ENCODE data around the gene PIP5K1C.

DNA sequence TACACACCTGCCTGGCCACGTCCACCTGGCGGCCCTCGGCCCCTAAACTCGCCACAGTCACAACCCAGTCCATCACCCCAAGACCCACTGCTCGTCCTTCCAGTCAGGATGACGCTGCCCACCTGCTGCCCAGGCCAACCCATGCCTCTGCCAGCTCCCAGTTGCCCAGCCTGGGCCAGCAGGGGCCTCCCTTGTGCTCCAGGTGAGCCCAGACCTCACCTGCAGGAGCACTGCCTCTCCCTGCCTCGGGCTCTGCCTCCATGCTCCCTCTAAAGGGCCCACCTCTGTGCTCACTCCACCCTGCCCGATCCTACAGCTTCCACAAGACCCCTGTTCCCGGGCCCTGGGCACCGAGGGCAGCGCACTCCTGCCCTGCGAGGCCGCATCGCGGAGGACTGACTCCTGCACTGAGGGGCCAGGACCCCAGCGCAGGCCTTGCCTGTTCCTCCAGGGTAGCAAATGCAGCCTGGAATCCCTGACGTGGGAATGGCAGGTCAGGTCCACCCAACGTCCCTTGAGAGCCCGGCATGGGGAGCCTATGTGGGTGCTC lies 65.7 kb downstream of the PIP5K1C start:
- TF ChIP-seq, protein P1, sequence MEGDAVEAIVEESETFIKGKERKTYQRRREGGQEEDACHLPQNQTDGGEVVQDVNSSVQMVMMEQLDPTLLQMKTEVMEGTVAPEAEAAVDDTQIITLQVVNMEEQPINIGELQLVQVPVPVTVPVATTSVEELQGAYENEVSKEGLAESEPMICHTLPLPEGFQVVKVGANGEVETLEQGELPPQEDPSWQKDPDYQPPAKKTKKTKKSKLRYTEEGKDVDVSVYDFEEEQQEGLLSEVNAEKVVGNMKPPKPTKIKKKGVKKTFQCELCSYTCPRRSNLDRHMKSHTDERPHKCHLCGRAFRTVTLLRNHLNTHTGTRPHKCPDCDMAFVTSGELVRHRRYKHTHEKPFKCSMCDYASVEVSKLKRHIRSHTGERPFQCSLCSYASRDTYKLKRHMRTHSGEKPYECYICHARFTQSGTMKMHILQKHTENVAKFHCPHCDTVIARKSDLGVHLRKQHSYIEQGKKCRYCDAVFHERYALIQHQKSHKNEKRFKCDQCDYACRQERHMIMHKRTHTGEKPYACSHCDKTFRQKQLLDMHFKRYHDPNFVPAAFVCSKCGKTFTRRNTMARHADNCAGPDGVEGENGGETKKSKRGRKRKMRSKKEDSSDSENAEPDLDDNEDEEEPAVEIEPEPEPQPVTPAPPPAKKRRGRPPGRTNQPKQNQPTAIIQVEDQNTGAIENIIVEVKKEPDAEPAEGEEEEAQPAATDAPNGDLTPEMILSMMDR (IDR thresholded peaks at IDR 0.05) = no peak
- TF ChIP-seq EZH2 (IDR thresholded peaks at IDR 0.05; ENCODE audit: borderline replicate concordance, insufficient read depth, low read depth, low read length, poor library complexity, severe bottlenecking) = no peak

All from B cell (primary cell).